ENCODE data around the gene SETD6. TPM values are rescaled to one million over a fixed set of nuclear protein-coding genes. Genes with fewer than 3 reads are reported as not detected.

Gene SETD6
- total RNA-seq, 2 experiments from 2014 or later, result 8.9 to 9.2 TPM

- Mint-ChIP-seq H3K36me3 (ENCODE audit: low read depth) (no peaks in the 10 kb centered on the region), H3K27me3 (peaks cover 4% of the 10 kb centered on the region), H3K9me3 (no peaks in the 10 kb centered on the region), H3K4me1 (peaks cover 22% of the 10 kb centered on the region), H3K27ac (no peak overlapping the region), H3K4me3 (no peak overlapping the region)
- CTCF ChIA-PET, result interaction anchor here (1.1 to 1.3 kb wide), 2 partner anchors 161 to 259 kb away, joined by 4 to 5 read pairs; no protein-coding TSS in a partner anchor
- no peak for DNase-seq
- POLR2A ChIA-PET, result no interaction called here
Measured at GRCh38 chr16:58497468-58497867, 17.8 kb upstream of the SETD6 start.

- H3K36me3 Mint-ChIP-seq (ENCODE audit: low read depth), result no peaks in the 10 kb centered on the region
- ChIA-PET POLR2A (no interaction called here), CTCF (interaction anchor here (1.1 to 1.3 kb wide), 2 partner anchors 161 to 258 kb away, joined by 4 to 5 read pairs; no protein-coding TSS in a partner anchor)
- peaks cover 22% of the 10 kb centered on the region for H3K4me1 Mint-ChIP-seq
- DNase-seq, result no peak
- peaks cover 3% of the 10 kb centered on the region for H3K27me3 Mint-ChIP-seq
- no peak overlapping the region for H3K27ac Mint-ChIP-seq
- H3K9me3 Mint-ChIP-seq, result no peaks in the 10 kb centered on the region
- no peak overlapping the region for H3K4me3 Mint-ChIP-seq
Measured at GRCh38 chr16:58497935-58498334, 17.4 kb upstream of the SETD6 start.

GRCh38 chr16:58498341-58499091, 16.8 kb upstream of the SETD6 start:
- H3K27ac Mint-ChIP-seq, result no peak overlapping the region
- CTCF ChIA-PET, result interaction anchor here (1.3 kb wide), 1 partner anchor 162 kb away, joined by 4 read pairs; no protein-coding TSS in a partner anchor
- POLR2A ChIA-PET, result no interaction called here
- H3K27me3 Mint-ChIP-seq, result peaks cover 1% of the 10 kb centered on the region
- no peaks in the 10 kb centered on the region for H3K36me3 Mint-ChIP-seq (ENCODE audit: low read depth)
- H3K9me3 Mint-ChIP-seq, result no peaks in the 10 kb centered on the region
- DNase-seq, result no peak
- peaks cover 22% of the 10 kb centered on the region for H3K4me1 Mint-ChIP-seq
- H3K4me3 Mint-ChIP-seq, result no peak overlapping the region

- DNase-seq, result no peak
- H3K27ac Mint-ChIP-seq, result no peak overlapping the region
- H3K9me3 Mint-ChIP-seq, result no peaks in the 10 kb centered on the region
- ChIA-PET CTCF (no interaction called here), POLR2A (no interaction called here)
- H3K27me3 Mint-ChIP-seq, result peaks cover 1% of the 10 kb centered on the region
- H3K36me3 Mint-ChIP-seq (ENCODE audit: low read depth), result no peaks in the 10 kb centered on the region
- no peak overlapping the region for H3K4me3 Mint-ChIP-seq
- H3K4me1 Mint-ChIP-seq, result peaks cover 22% of the 10 kb centered on the region
Measured at GRCh38 chr16:58499092-58499511, 16.2 kb upstream of the SETD6 start.

GRCh38 chr16:58499615-58500351, 15.5 kb upstream of the SETD6 start, which contains the start of gene NDRG4:
TSS of gene NDRG4 (plus strand) at chr16:58500143. CDS start at chr16:58500249, 106 bp downstream.
- no peak for DNase-seq
- ChIA-PET CTCF (no interaction called here), POLR2A (no interaction called here)
- Mint-ChIP-seq H3K36me3 (ENCODE audit: low read depth) (no peaks in the 10 kb centered on the region), H3K27ac (no peak within 1 kb of the TSS), H3K4me3 (no peak within 1 kb of the TSS), H3K4me1 (peaks cover 22% of the 10 kb centered on the region), H3K9me3 (no peaks in the 10 kb centered on the region), H3K27me3 (peaks cover 1% of the 10 kb centered on the region)

- no peak for DNase-seq
Measured at GRCh38 chr16:58500430-58501241, 14.7 kb upstream of the SETD6 start.

GRCh38 chr16:58501242-58502131, 13.8 kb upstream of the SETD6 start:
- peak overlapping the region; percentile 13 for H3K4me3 Mint-ChIP-seq
- peaks cover 1% of the 10 kb centered on the region for H3K27me3 Mint-ChIP-seq
- ChIA-PET POLR2A (interaction anchor here (0.6 kb wide), 1 partner anchor 16 kb away, joined by 3 read pairs; no protein-coding TSS in a partner anchor), CTCF (interaction anchor here (1.8 kb wide), 1 partner anchor 254 kb away, joined by 4 read pairs; no protein-coding TSS in a partner anchor)
- H3K9me3 Mint-ChIP-seq, result no peaks in the 10 kb centered on the region
- peaks cover 13% of the 10 kb centered on the region for H3K4me1 Mint-ChIP-seq
- no peak overlapping the region for H3K27ac Mint-ChIP-seq
- DNase-seq, result peak; percentile 37
- no peaks in the 10 kb centered on the region for H3K36me3 Mint-ChIP-seq (ENCODE audit: low read depth)

More at GRCh38 chr16:58500430-58501241, 14.7 kb upstream of the SETD6 start:
- Mint-ChIP-seq H3K4me1 (peaks cover 14% of the 10 kb centered on the region), H3K27me3 (peaks cover 1% of the 10 kb centered on the region), H3K36me3 (ENCODE audit: low read depth) (no peaks in the 10 kb centered on the region), H3K4me3 (peak overlapping the region; percentile 13), H3K27ac (no peak overlapping the region), H3K9me3 (no peaks in the 10 kb centered on the region)
- ChIA-PET POLR2A (no interaction called here), CTCF (interaction anchor here (1.8 kb wide), 1 partner anchor 255 kb away, joined by 4 read pairs; no protein-coding TSS in a partner anchor)

- Mint-ChIP-seq H3K4me1 (peaks cover 8% of the 10 kb centered on the region), H3K27me3 (peaks cover 1% of the 10 kb centered on the region), H3K4me3 (no peak overlapping the region), H3K9me3 (no peaks in the 10 kb centered on the region), H3K36me3 (ENCODE audit: low read depth) (no peaks in the 10 kb centered on the region), H3K27ac (no peak overlapping the region)
- CTCF ChIA-PET, result interaction anchor here (1.8 kb wide), 1 partner anchor 254 kb away, joined by 4 read pairs; no protein-coding TSS in a partner anchor
- POLR2A ChIA-PET, result no interaction called here
- no peak for DNase-seq
Measured at GRCh38 chr16:58502217-58502921, 12.9 kb upstream of the SETD6 start.

GRCh38 chr16:58503166-58503862, 12.0 kb upstream of the SETD6 start:
- ChIA-PET POLR2A (no interaction called here), CTCF (no interaction called here)
- H3K27me3 Mint-ChIP-seq, result peaks cover 1% of the 10 kb centered on the region
- no peak for DNase-seq
- no peak overlapping the region for H3K27ac Mint-ChIP-seq
- no peaks in the 10 kb centered on the region for H3K9me3 Mint-ChIP-seq
- H3K36me3 Mint-ChIP-seq (ENCODE audit: low read depth), result no peaks in the 10 kb centered on the region
- no peak overlapping the region for H3K4me3 Mint-ChIP-seq
- peaks cover 8% of the 10 kb centered on the region for H3K4me1 Mint-ChIP-seq

GRCh38 chr16:58503863-58504688, 11.2 kb upstream of the SETD6 start:
- Mint-ChIP-seq H3K4me1 (peaks cover 8% of the 10 kb centered on the region), H3K36me3 (ENCODE audit: low read depth) (no peaks in the 10 kb centered on the region), H3K27me3 (peaks cover 1% of the 10 kb centered on the region), H3K27ac (no peak overlapping the region), H3K4me3 (no peak overlapping the region), H3K9me3 (no peaks in the 10 kb centered on the region)
- DNase-seq, result no peak
- ChIA-PET CTCF (no interaction called here), POLR2A (no interaction called here)

Data from activated CD4-positive, alpha-beta memory T cell treated with anti-CD3 and anti-CD28 coated beads, Interleukin-2, amount 10 ng/mL, durations not matched to agents 7 days and 5 days (primary cell).